ENCODE data around the gene IL18BP.

IL18BP gene

DNA sequence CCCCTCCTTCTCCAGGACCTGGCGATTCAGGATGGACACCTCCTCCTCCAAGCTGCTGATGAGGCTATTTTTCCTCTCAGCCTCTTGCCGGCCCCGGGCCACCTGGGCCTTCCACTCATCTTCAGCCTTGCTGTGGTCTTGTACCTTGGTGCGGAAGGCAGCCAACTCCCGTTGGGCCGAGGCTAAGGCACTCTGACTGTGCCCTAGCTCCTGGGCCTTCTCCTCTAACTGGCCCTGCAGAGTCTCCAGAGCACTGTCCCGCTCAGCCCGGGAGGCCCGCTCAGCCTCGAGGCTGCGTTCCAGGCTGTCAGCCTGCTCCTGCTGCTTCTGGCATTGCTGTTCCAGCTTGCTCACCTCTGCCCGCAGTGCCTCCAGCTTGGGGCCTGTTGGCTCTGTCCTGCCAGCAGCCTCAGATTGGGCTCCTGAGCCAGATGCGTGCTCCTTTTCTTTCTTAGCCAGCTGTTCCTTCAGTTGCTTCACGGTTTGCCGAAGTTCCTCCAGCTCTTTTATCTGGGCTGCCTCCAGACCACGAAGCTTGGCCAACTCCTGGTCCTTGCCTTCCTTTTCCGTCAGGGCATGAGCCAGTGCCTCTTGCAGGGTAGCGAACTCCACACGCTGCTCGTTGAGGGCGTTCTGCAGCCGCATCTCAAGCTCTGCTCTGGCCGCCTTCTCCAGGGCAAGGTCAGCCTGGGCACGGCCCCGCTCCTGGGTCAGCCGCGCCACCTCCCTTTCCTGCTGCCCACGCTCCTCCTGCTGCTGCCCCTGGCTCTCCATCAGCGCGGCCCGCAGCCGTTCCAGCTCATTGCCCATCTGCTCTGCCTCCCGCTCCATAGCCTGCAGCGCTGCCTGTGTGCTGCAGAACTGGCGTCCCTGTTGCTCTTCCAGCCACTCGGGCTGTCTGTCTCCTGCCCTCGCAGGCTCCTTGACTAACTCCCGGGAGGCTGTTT, 15.3 kb downstream of the IL18BP start:
- peaks cover 83% of the 10 kb centered on the region for H3K36me3 ChIP-seq (replicated peaks; ENCODE audit: low read depth, low read length)
- H3K27me3 ChIP-seq (ENCODE audit: low read depth, low read length): no peaks in the 10 kb centered on the region
- H3K4me1 ChIP-seq (ENCODE audit: low read length): no peaks in the 10 kb centered on the region
- no peaks in the 10 kb centered on the region; the same call in 1 of the 2 replicates for H4K20me1 ChIP-seq (ENCODE audit: insufficient read depth, low read length)
- no peak overlapping the region for H3K9ac ChIP-seq (ENCODE audit: low read length)
- H2AFZ ChIP-seq (ENCODE audit: low read depth, low read length): no peak overlapping the region
- no peaks in the 10 kb centered on the region for H3K9me3 ChIP-seq (ENCODE audit: insufficient read depth, low read length)
- H3K4me3 ChIP-seq (ENCODE audit: low read length): no peak overlapping the region
- no peak overlapping the region for H3K27ac ChIP-seq (ENCODE audit: low read length)
- TF ChIP-seq, protein P1, sequence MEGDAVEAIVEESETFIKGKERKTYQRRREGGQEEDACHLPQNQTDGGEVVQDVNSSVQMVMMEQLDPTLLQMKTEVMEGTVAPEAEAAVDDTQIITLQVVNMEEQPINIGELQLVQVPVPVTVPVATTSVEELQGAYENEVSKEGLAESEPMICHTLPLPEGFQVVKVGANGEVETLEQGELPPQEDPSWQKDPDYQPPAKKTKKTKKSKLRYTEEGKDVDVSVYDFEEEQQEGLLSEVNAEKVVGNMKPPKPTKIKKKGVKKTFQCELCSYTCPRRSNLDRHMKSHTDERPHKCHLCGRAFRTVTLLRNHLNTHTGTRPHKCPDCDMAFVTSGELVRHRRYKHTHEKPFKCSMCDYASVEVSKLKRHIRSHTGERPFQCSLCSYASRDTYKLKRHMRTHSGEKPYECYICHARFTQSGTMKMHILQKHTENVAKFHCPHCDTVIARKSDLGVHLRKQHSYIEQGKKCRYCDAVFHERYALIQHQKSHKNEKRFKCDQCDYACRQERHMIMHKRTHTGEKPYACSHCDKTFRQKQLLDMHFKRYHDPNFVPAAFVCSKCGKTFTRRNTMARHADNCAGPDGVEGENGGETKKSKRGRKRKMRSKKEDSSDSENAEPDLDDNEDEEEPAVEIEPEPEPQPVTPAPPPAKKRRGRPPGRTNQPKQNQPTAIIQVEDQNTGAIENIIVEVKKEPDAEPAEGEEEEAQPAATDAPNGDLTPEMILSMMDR (IDR thresholded peaks at IDR 0.05; ENCODE audit: low read depth, low read length): no peak
- TF ChIP-seq EZH2phosphoT487 (IDR thresholded peaks at IDR 0.05; ENCODE audit: low read depth): no peak
- no peak overlapping the region for H3K4me2 ChIP-seq (ENCODE audit: low read length)
- H3K79me2 ChIP-seq (ENCODE audit: low read length): no peaks in the 10 kb centered on the region

DNA sequence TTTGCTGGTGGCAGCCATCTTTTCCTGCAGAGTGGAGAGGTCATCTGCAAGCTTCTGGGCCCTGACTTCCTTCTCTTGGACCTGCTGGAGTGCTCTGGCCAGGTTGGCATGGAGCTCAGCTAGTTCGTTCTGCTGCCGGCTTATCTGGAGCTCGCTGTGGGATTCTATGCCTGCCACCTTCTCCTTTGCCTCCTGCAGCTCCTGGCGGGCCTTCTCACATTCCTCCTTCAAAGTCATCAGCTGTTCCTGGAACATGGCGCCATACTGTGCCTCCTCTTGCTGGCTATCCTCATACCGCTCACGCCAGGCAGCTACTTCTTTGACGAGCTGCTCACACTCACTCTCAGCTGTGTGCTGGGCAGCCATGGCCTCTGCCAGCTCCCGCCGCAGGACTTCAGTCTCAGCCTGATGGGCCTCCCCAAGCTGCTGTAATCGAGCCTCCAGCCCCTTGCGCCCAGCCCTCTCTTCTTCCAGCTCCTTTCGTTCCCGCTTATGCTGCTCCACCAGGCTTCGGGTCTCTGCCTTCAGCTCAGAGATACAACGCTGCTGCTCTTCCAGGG, 16.1 kb downstream of the IL18BP start:
- Histone ChIP-seq H3K36me3 (replicated peaks; ENCODE audit: low read depth, low read length) (peaks cover 90% of the 10 kb centered on the region), H3K27ac (ENCODE audit: low read length) (no peak overlapping the region)

DNA sequence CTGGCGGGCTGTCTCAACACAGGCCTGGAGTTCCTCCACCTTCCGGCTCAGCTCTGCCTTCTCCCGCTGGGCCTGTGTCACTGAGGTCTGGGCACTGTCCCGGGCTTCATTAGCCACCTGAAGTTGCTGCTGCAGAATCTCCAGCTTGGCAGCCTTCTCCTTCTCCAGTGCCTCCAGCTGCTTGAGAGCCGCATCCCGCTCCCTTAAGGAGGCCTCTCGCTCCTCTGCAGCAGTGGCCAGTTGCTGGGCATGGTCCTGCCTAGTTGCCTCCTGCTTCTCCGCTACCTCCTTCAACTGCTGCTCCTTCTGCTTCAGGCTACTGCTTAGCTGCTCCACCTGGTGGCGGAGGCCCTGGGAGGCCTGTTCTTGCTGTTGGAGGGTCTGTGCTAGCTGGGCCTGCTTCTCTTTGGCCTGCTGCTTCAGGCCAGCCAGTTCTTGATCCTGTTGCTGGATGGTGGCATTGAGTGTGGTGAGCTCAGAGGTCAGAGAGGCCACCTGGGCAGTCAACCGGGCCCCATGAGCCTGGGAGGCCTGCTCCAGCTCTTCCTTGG, 16.9 kb downstream of the IL18BP start:
- H3K79me2 ChIP-seq (ENCODE audit: low read length): no peaks in the 10 kb centered on the region
- H3K9ac ChIP-seq (ENCODE audit: low read length): no peak overlapping the region
- H3K36me3 ChIP-seq (replicated peaks; ENCODE audit: low read depth, low read length): peaks cover 87% of the 10 kb centered on the region
- H2AFZ ChIP-seq (ENCODE audit: low read depth, low read length): no peak overlapping the region
- no peak overlapping the region for H3K4me3 ChIP-seq (ENCODE audit: low read length)
- H3K4me1 ChIP-seq (ENCODE audit: low read length): no peaks in the 10 kb centered on the region
- no peaks in the 10 kb centered on the region for H3K9me3 ChIP-seq (ENCODE audit: insufficient read depth, low read length)
- no peak overlapping the region for H3K4me2 ChIP-seq (ENCODE audit: low read length)
- TF ChIP-seq, protein P1 (IDR thresholded peaks at IDR 0.05; ENCODE audit: low read depth, low read length): peak; percentile 85
- no peak for TF ChIP-seq EZH2phosphoT487 (IDR thresholded peaks at IDR 0.05; ENCODE audit: low read depth)
- H4K20me1 ChIP-seq (ENCODE audit: insufficient read depth, low read length): no peaks in the 10 kb centered on the region; the same call in 1 of the 2 replicates
- H3K27ac ChIP-seq (ENCODE audit: low read length): peak overlapping the region; percentile 2; the same call in 1 of the 2 replicates
- no peaks in the 10 kb centered on the region for H3K27me3 ChIP-seq (ENCODE audit: low read depth, low read length)

More for the DNA sequence above, 16.1 kb downstream of the IL18BP start:
- Histone ChIP-seq H3K4me3 (ENCODE audit: low read length) (no peak overlapping the region), H3K79me2 (ENCODE audit: low read length) (no peaks in the 10 kb centered on the region), H3K27me3 (ENCODE audit: low read depth, low read length) (no peaks in the 10 kb centered on the region), H4K20me1 (ENCODE audit: insufficient read depth, low read length) (no peaks in the 10 kb centered on the region; the same call in 1 of the 2 replicates), H2AFZ (ENCODE audit: low read depth, low read length) (no peak overlapping the region), H3K9ac (ENCODE audit: low read length) (no peak overlapping the region), H3K4me1 (ENCODE audit: low read length) (no peaks in the 10 kb centered on the region), H3K9me3 (ENCODE audit: insufficient read depth, low read length) (no peaks in the 10 kb centered on the region), H3K4me2 (ENCODE audit: low read length) (no peak overlapping the region)
- no peak for TF ChIP-seq EZH2phosphoT487 (IDR thresholded peaks at IDR 0.05; ENCODE audit: low read depth)

DNA sequence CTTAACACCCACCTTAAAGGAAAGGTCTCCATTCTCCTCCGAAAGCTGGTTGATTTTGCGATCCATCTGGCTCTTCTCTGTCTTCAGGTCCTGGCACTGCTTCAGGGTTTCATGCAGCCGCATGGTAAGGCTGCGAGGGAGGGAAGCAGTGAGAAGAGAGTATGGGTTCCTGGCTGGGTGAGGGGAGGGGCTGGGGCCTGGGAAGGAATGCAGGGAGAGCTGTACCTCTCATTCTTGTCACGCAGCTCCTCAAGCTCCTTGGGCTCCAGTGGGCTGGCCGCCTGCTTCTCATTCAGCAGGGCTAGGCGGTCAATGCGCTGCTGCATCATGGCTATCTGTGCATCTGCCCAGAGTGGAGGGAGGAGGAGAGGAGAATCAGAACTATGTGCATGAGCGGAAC, 19.5 kb downstream of the IL18BP start:
- Histone ChIP-seq H2AFZ (ENCODE audit: low read depth, low read length) (no peak overlapping the region), H4K20me1 (ENCODE audit: insufficient read depth, low read length) (no peaks in the 10 kb centered on the region), H3K9ac (ENCODE audit: low read length) (no peak overlapping the region), H3K36me3 (replicated peaks; ENCODE audit: low read depth, low read length) (peaks cover 83% of the 10 kb centered on the region), H3K4me3 (ENCODE audit: low read length) (no peak overlapping the region), H3K79me2 (ENCODE audit: low read length) (no peaks in the 10 kb centered on the region), H3K27ac (ENCODE audit: low read length) (no peak overlapping the region), H3K9me3 (ENCODE audit: insufficient read depth, low read length) (no peaks in the 10 kb centered on the region), H3K27me3 (ENCODE audit: low read depth, low read length) (no peaks in the 10 kb centered on the region), H3K4me2 (ENCODE audit: low read length) (no peak overlapping the region), H3K4me1 (ENCODE audit: low read length) (peaks cover 3% of the 10 kb centered on the region; the same call in 1 of the 2 replicates)
- TF ChIP-seq EZH2phosphoT487 (IDR thresholded peaks at IDR 0.05; ENCODE audit: low read depth): no peak
- TF ChIP-seq, protein P1 (IDR thresholded peaks at IDR 0.05; ENCODE audit: low read depth, low read length): no peak
